Liver (tissue), 3 donors: ENCODE data around the gene HTR6.

Experiments used
- CTCF ChIP-seq: fragments of 150-350 bp; IDR thresholded peaks from 2 replicates; pipeline ENCODE4 v1.5.1; 2017; ENCODE audit warnings: improper control_type of control experiment, low read depth, low read length; ENCODE audit not compliant: missing input control
- RAD21 ChIP-seq, 2 donors: IDR thresholded peaks; 2 replicates each; pipeline ENCODE4 v1.6.1; 2016; ENCODE audit warnings: antibody characterized with exemption in 2 of 2, mild to moderate bottlenecking in 2 of 2
- TAF1 ChIP-seq: conservative IDR thresholded peaks from 2 replicates; pipeline ENCODE4 v1.6.1; 2016; ENCODE audit warnings: antibody characterized with exemption, mild to moderate bottlenecking
- donor health status: healthy.
- donor health status: healthy.

- TF ChIP-seq RAD21 (IDR thresholded peaks at IDR 0.05) (no peak), CTCF (no peak), TAF1 (no peak)
Measured at GRCh38 chr1:19703280-19703679, 38.6 kb downstream of the HTR6 start.
